H1 (cell line): Measurements from ENCODE around the gene LIX1L. TPM values are rescaled to one million over a fixed set of nuclear protein-coding genes. Genes with fewer than 3 reads are reported as not detected.
A peak's percentile ranks its signal among the peaks of the same experiment; 100 is the strongest.

Source experiments
- CHD2 ChIP-seq: IDR thresholded peaks from 2 replicates; pipeline ENCODE4 v1.6.1; 2012; ENCODE audit warnings: low read length, improper control_type of control experiment
- HDAC2 ChIP-seq, 2 experiments: fragments of 300-600 bp in 1 of 2; sonication (generic) in 1 of 2; IDR thresholded peaks; 2 replicates each; pipeline ENCODE4 v1.6.1; 2011 to 2012; ENCODE audit warnings: low read depth in 2 of 2, low read length in 2 of 2, mild to moderate bottlenecking in 2 of 2, moderate library complexity in 2 of 2, borderline replicate concordance in 1 of 2, inconsistent platforms in 1 of 2
- PHF8 ChIP-seq: fragments of 200-600 bp; sonication (generic); conservative IDR thresholded peaks from 2 replicates; pipeline ENCODE4 v1.7.1; 2012; ENCODE audit warnings: low read depth, mild to moderate bottlenecking, inconsistent platforms, low read length, moderate library complexity
- RAD21 ChIP-seq, 2 experiments: IDR thresholded peaks in 1 of 2; conservative IDR thresholded peaks in 1 of 2; 2 replicates each; pipeline ENCODE4 v1.6.1; 2011; ENCODE audit warnings: low read depth in 2 of 2, low read length in 2 of 2, improper control_type of control experiment in 1 of 2, inconsistent platforms in 1 of 2, mild to moderate bottlenecking in 1 of 2, moderate library complexity in 1 of 2
- SAP30 ChIP-seq: fragments of 300-600 bp; sonication (generic); IDR thresholded peaks from 2 replicates; pipeline ENCODE4 v1.7.1; 2012; ENCODE audit warnings: low read length, moderate library complexity, mild to moderate bottlenecking, inconsistent platforms; ENCODE audit not compliant: insufficient read depth, insufficient replicate concordance
- SIN3A ChIP-seq, 2 experiments: IDR thresholded peaks in 1 of 2; conservative IDR thresholded peaks in 1 of 2; 2 replicates each; pipeline ENCODE4 v1.6.1; 2011 to 2012; ENCODE audit warnings: low read length in 2 of 2, improper control_type of control experiment in 1 of 2, low read depth in 1 of 2, mild to moderate bottlenecking in 1 of 2
- polyA plus RNA-seq, 7 experiments: library from polyadenylated mRNA; depleted of rRNA in 3 of 7; stranded (reverse) in 5 of 7; unstranded in 2 of 7; fragments of >200 nt in 5 of 7; fragments of 200-250 nt in 2 of 7; gene quantifications; 1 replicate in 5 of 7; 2 replicates in 1 of 7; 4 replicates in 1 of 7; pipeline versions ENCODE4 v1.2.1 to v1.2.3, GENCODE V29; 2011 to 2013; ENCODE audit warnings: missing spikeins in 2 of 7, mixed read lengths in 2 of 7
- total RNA-seq: library from RNA; stranded (reverse); fragmentation: NEBNext Ultra II Directional; extraction: Animal tissue kit (Norgen Biotek cat#: 25700); gene quantifications from 2 replicates; pipeline ENCODE4 v1.2.1, GENCODE V29; 2021

Gene LIX1L
- total and polyA plus RNA-seq, 2 of the 8 experiments (the other 6 are each of a cell fraction or from before 2014, with no cell fraction given), result 2.9 to 3.7 TPM

DNA sequence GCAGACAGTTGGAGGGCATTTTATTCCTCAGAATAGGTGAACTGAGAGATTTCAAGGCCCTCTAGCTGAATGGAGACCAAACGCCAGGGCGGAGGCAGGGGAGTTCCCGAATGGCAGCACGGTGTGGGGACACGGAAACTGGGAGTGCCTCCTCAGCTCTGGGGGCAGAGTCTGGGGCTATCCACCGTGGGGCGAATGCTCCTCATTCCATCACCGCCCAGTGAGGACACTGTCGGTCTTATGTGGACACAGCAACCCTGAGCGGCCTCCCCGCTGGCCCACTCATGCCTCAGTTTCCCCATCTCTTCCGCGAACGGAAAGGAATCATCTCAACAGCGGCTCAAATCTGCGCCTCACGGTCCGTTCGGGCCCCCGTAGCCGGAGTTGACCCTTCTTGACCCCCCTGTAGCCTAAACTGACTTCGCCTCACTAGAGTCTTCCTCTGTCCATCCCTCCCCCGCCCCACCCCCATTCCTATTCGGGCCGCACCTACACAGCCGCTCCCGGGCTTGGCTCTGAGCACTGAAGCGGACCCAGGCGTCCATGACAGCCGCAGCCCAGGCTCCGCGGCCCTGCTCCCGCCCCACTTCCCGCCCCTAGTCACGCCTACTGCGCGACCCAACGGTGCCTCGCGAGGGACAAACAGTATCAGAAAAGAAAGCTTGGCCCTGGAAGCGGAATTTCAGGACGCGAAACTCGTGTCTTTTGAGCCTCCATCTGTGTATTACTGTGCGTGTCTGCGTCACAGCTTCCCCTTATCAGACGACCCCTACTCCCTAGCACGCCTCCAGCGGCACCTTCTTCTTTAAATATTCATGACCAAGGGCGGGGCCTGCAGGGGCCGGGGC lies 39.4 kb downstream of the LIX1L start, which contains the start of gene PEX11B (continued):
- TF ChIP-seq SIN3A (conservative IDR thresholded peaks at IDR 0.05 in 1 of 2, IDR thresholded peaks at IDR 0.05 in 1 of 2; ENCODE audit: low read depth in 1 of 2, low read length in 2 of 2), result 0 out of 4 replicates have a peak, but pooled peaks have one; percentile 20 to 48
- TF ChIP-seq RAD21 (IDR thresholded peaks at IDR 0.05 in 1 of 2, conservative IDR thresholded peaks at IDR 0.05 in 1 of 2; ENCODE audit: low read depth in 2 of 2, low read length in 2 of 2), result no peak
- TF ChIP-seq SAP30, result no peak
- TF ChIP-seq PHF8, result 0 out of 2 replicates have a peak, but pooled peaks have one; percentile 51
- TF ChIP-seq CHD2, result peak; percentile 72; the same call in 1 of the 2 replicates
- TF ChIP-seq HDAC2 (IDR thresholded peaks at IDR 0.05; ENCODE audit: borderline replicate concordance in 1 of 2, low read depth in 2 of 2, low read length in 2 of 2), result peak in 1 of 2 experiments; percentile 3; a peak in 1 of 4 replicates
